Measurements from ENCODE around the gene IFNA4. TPM values are rescaled to one million over a fixed set of nuclear protein-coding genes. Genes with fewer than 3 reads are reported as not detected.
"Not testable (repeated sequence)": the region's sequence is repeated elsewhere in the genome, so short reads cannot be mapped to it uniquely, and the experiment has no call there.

IFNA4 gene
- total RNA-seq, 2 experiments from 2014 or later: not detected

- peaks cover 3% of the 10 kb centered on the region for H3K4me1 Mint-ChIP-seq (ENCODE audit: low read depth)
- POLR2A ChIA-PET: interaction anchor here (0.6 kb wide), 1 partner anchor 448 kb away, joined by 3 read pairs; no protein-coding TSS in a partner anchor
- CTCF ChIA-PET: no interaction called here
- peaks cover 9% of the 10 kb centered on the region for H3K27me3 Mint-ChIP-seq (ENCODE audit: low read depth)
- no peak overlapping the region for H3K27ac Mint-ChIP-seq
- no peak for DNase-seq
- H3K4me3 Mint-ChIP-seq: no peak overlapping the region
- no peak for ATAC-seq
- no peaks in the 10 kb centered on the region for H3K9me3 Mint-ChIP-seq (ENCODE audit: insufficient read depth)
- no peaks in the 10 kb centered on the region for H3K36me3 Mint-ChIP-seq (ENCODE audit: low read depth)
These were observed 22.9 kb upstream of the IFNA4 start for GRCh38 chr9:21210311-21210710.

GRCh38 chr9:21207043-21207442, 19.7 kb upstream of the IFNA4 start, which contains the start of gene IFNA10:
Gene IFNA10 (minus strand): TSS chr9:21207143. CDS start chr9:21207097, 46 bp downstream.
- H3K9me3 Mint-ChIP-seq (ENCODE audit: insufficient read depth); H3K36me3 Mint-ChIP-seq (ENCODE audit: low read depth); H3K27ac Mint-ChIP-seq; DNase-seq; H3K4me1 Mint-ChIP-seq (ENCODE audit: low read depth); POLR2A ChIA-PET; ATAC-seq; H3K4me3 Mint-ChIP-seq: not testable (repeated sequence)
- peaks cover 17% of the 10 kb centered on the region for H3K27me3 Mint-ChIP-seq (ENCODE audit: low read depth)
- CTCF ChIA-PET: interaction anchor here (1.2 kb wide), 1 partner anchor 12 kb away, joined by 5 read pairs; no protein-coding TSS in a partner anchor

- DNase-seq (no peak), ATAC-seq (no peak)
- Mint-ChIP-seq H3K4me3 (no peak overlapping the region), H3K27me3 (ENCODE audit: low read depth) (peaks cover 26% of the 10 kb centered on the region), H3K4me1 (ENCODE audit: low read depth) (no peaks in the 10 kb centered on the region), H3K27ac (no peak overlapping the region), H3K9me3 (ENCODE audit: insufficient read depth) (no peaks in the 10 kb centered on the region), H3K36me3 (ENCODE audit: low read depth) (no peaks in the 10 kb centered on the region)
- CTCF ChIA-PET: interaction anchor here (1.3 kb wide), 1 partner anchor 8 kb away, joined by 3 read pairs; no protein-coding TSS in a partner anchor
- POLR2A ChIA-PET: no interaction called here
These were observed 17.8 kb upstream of the IFNA4 start for GRCh38 chr9:21205204-21205603.

- H3K4me1 Mint-ChIP-seq (ENCODE audit: low read depth); DNase-seq; CTCF ChIA-PET; POLR2A ChIA-PET; H3K36me3 Mint-ChIP-seq (ENCODE audit: low read depth); ATAC-seq; H3K4me3 Mint-ChIP-seq; H3K27ac Mint-ChIP-seq; H3K9me3 Mint-ChIP-seq (ENCODE audit: insufficient read depth): not testable (repeated sequence)
- peaks cover 35% of the 10 kb centered on the region for H3K27me3 Mint-ChIP-seq (ENCODE audit: low read depth)
These were observed 14.7 kb upstream of the IFNA4 start, which contains the start of gene IFNA7 for GRCh38 chr9:21202105-21202504. Gene IFNA7 (minus strand): TSS chr9:21202205. CDS start chr9:21202165, 40 bp downstream.

GRCh38 chr9:21194867-21195776, 7.7 kb upstream of the IFNA4 start:
- H3K36me3 Mint-ChIP-seq (ENCODE audit: low read depth); H3K27ac Mint-ChIP-seq; H3K9me3 Mint-ChIP-seq (ENCODE audit: insufficient read depth); POLR2A ChIA-PET; H3K4me1 Mint-ChIP-seq (ENCODE audit: low read depth): not testable (repeated sequence)
- ATAC-seq (peak; percentile 94), DNase-seq (peak; percentile 69)
- H3K4me3 Mint-ChIP-seq: peak overlapping the region; percentile 33
- CTCF ChIA-PET: interaction anchor here (0.6 to 2.7 kb wide), 52 partner anchors 9 to 883 kb away, joined by 3 to 26 read pairs (median 5); partner anchors contain the start of genes IFNA14 and KLHL9
- peaks cover 19% of the 10 kb centered on the region for H3K27me3 Mint-ChIP-seq (ENCODE audit: low read depth)

GRCh38 chr9:21182810-21183736, 4.3 kb downstream of the IFNA4 start:
- H3K9me3 Mint-ChIP-seq (ENCODE audit: insufficient read depth); POLR2A ChIA-PET; H3K4me3 Mint-ChIP-seq; H3K27ac Mint-ChIP-seq; H3K36me3 Mint-ChIP-seq (ENCODE audit: low read depth): not testable (repeated sequence)
- DNase-seq: peak; percentile 50
- peaks cover 13% of the 10 kb centered on the region for H3K27me3 Mint-ChIP-seq (ENCODE audit: low read depth)
- CTCF ChIA-PET: interaction anchor here (0.6 to 2.8 kb wide), 47 partner anchors 9 to 605 kb away, joined by 3 to 26 read pairs (median 4); partner anchors contain the start of gene IFNA8
- peaks cover 10% of the 10 kb centered on the region for H3K4me1 Mint-ChIP-seq (ENCODE audit: low read depth)
- peak; percentile 90 for ATAC-seq

GRCh38 chr9:21174671-21175070, 12.7 kb downstream of the IFNA4 start:
- Mint-ChIP-seq H3K4me1 (ENCODE audit: low read depth) (no peaks in the 10 kb centered on the region), H3K9me3 (ENCODE audit: insufficient read depth) (no peaks in the 10 kb centered on the region)

GRCh38 chr9:21172156-21172555, 15.2 kb downstream of the IFNA4 start:
- ATAC-seq (no peak), DNase-seq (no peak)
- Mint-ChIP-seq H3K4me3 (no peak overlapping the region), H3K36me3 (ENCODE audit: low read depth) (peaks cover 2% of the 10 kb centered on the region), H3K27ac (no peak overlapping the region), H3K9me3 (ENCODE audit: insufficient read depth) (no peaks in the 10 kb centered on the region), H3K4me1 (ENCODE audit: low read depth) (no peaks in the 10 kb centered on the region), H3K27me3 (ENCODE audit: low read depth) (peaks cover 14% of the 10 kb centered on the region)
- POLR2A ChIA-PET: no interaction called here
- CTCF ChIA-PET: no interaction called here

More at GRCh38 chr9:21174671-21175070, 12.7 kb downstream of the IFNA4 start:
- Mint-ChIP-seq H3K27me3 (ENCODE audit: low read depth) (peaks cover 23% of the 10 kb centered on the region), H3K4me3 (no peak overlapping the region), H3K27ac (no peak overlapping the region), H3K36me3 (ENCODE audit: low read depth) (no peaks in the 10 kb centered on the region)
- no peak for DNase-seq
- ChIA-PET POLR2A (no interaction called here), CTCF (interaction anchor here (0.7 to 3.0 kb wide), 8 partner anchors 8 to 260 kb away, joined by 3 to 24 read pairs (median 4); no protein-coding TSS in a partner anchor)
- no peak for ATAC-seq

GRCh38 chr9:21171351-21171750, 16.0 kb downstream of the IFNA4 start:
- ChIA-PET POLR2A (no interaction called here), CTCF (no interaction called here)
- Mint-ChIP-seq H3K4me1 (ENCODE audit: low read depth) (no peaks in the 10 kb centered on the region), H3K27ac (no peak overlapping the region), H3K4me3 (no peak overlapping the region), H3K9me3 (ENCODE audit: insufficient read depth) (no peaks in the 10 kb centered on the region), H3K36me3 (ENCODE audit: low read depth) (peaks cover 2% of the 10 kb centered on the region), H3K27me3 (ENCODE audit: low read depth) (peaks cover 11% of the 10 kb centered on the region)
- no peak for DNase-seq
- ATAC-seq: no peak

- H3K9me3 Mint-ChIP-seq (ENCODE audit: insufficient read depth); POLR2A ChIA-PET; H3K27me3 Mint-ChIP-seq (ENCODE audit: low read depth); H3K4me3 Mint-ChIP-seq; DNase-seq; H3K27ac Mint-ChIP-seq; ATAC-seq: not testable (repeated sequence)
- H3K36me3 Mint-ChIP-seq (ENCODE audit: low read depth): peaks cover 12% of the 10 kb centered on the region
- peaks cover 18% of the 10 kb centered on the region for H3K4me1 Mint-ChIP-seq (ENCODE audit: low read depth)
- CTCF ChIA-PET: interaction anchor here (1.2 to 1.8 kb wide), 3 partner anchors 13 to 229 kb away, joined by 4 to 6 read pairs (median 5); no protein-coding TSS in a partner anchor
These were observed 20.8 kb downstream of the IFNA4 start, which contains the start of gene IFNA21 for GRCh38 chr9:21166560-21166959. Gene IFNA21 (minus strand): TSS chr9:21166660. CDS start chr9:21166612, 48 bp downstream.

- ChIA-PET CTCF (no interaction called here), POLR2A (no interaction called here)
- Mint-ChIP-seq H3K4me3 (no peak overlapping the region), H3K36me3 (ENCODE audit: low read depth) (peaks cover 20% of the 10 kb centered on the region), H3K9me3 (ENCODE audit: insufficient read depth) (no peaks in the 10 kb centered on the region), H3K4me1 (ENCODE audit: low read depth) (peaks cover 29% of the 10 kb centered on the region), H3K27ac (no peak overlapping the region), H3K27me3 (ENCODE audit: low read depth) (peaks cover 4% of the 10 kb centered on the region)
- DNase-seq: no peak
- ATAC-seq: no peak
These were observed 21.9 kb downstream of the IFNA4 start for GRCh38 chr9:21165516-21165915.
